GM23338 (cell line): ENCODE measurements around the gene RBM22. TPM values are rescaled to one million over a fixed set of nuclear protein-coding genes. Genes with fewer than 3 reads are reported as not detected.

ENCODE experiments used
- ATAC-seq: fragments of 200-7000 bp; cut with Tn5 transposase; 3 replicates; pipeline ENCODE4 v1.9.1; 2020
- DNase-seq: peaks from one replicate; pipeline ENCODE4 v3.0.0-alpha.2; 2015; ENCODE audit warnings: low spot score
- H2AFZ ChIP-seq: fragments of 200-600 bp; sonication (generic); 2 replicates; pipeline ENCODE4 v1.8.0; 2016; ENCODE audit warnings: antibody characterized with exemption, mild to moderate bottlenecking, moderate library complexity
- H3F3A ChIP-seq: fragments of 200-600 bp; sonication (generic); replicated peaks from 2 replicates; pipeline ENCODE4 v1.8.0; 2017; ENCODE audit warnings: antibody characterized with exemption, mixed run types, low read depth
- H3K27ac ChIP-seq: fragments of 200-600 bp; sonication (generic); 2 replicates; pipeline ENCODE4 v1.6.1; 2016; ENCODE audit warnings: low read depth
- H3K27me3 ChIP-seq: fragments of 200-600 bp; sonication (generic); 2 replicates; pipeline ENCODE4 v1.8.0; 2016; ENCODE audit warnings: mild to moderate bottlenecking, mixed run types, moderate library complexity; ENCODE audit not compliant: insufficient read depth
- H3K36me3 ChIP-seq: fragments of 200-600 bp; sonication (generic); 2 replicates; pipeline ENCODE4 v1.8.0; 2016; ENCODE audit warnings: mild to moderate bottlenecking; ENCODE audit not compliant: insufficient read depth
- H3K4me1 ChIP-seq: fragments of 200-600 bp; sonication (generic); 2 replicates; pipeline ENCODE4 v1.8.0; 2016; ENCODE audit warnings: mild to moderate bottlenecking, moderate library complexity; ENCODE audit not compliant: insufficient read depth
- H3K4me2 ChIP-seq: fragments of 200-600 bp; sonication (generic); 2 replicates; pipeline ENCODE4 v1.7.1; 2017; ENCODE audit warnings: mixed run types
- H3K4me3 ChIP-seq: fragments of 200-600 bp; sonication (generic); 2 replicates; pipeline ENCODE4 v1.6.1; 2016; ENCODE audit warnings: mixed run types
- H3K79me2 ChIP-seq: fragments of 200-600 bp; sonication (generic); replicated peaks from 2 replicates; pipeline ENCODE4 v1.8.0; 2017; ENCODE audit warnings: mild to moderate bottlenecking; ENCODE audit not compliant: insufficient read depth
- H3K9me2 ChIP-seq: fragments of 200-600 bp; sonication (generic); 2 replicates; pipeline ENCODE4 v1.8.0; 2017; ENCODE audit not compliant: insufficient read depth
- H4K20me1 ChIP-seq: fragments of 200-600 bp; sonication (generic); replicated peaks from 2 replicates; pipeline ENCODE4 v1.8.0; 2017; ENCODE audit warnings: mild to moderate bottlenecking; ENCODE audit not compliant: insufficient read depth
- H3K27ac Mint-ChIP-seq: 2 replicates; pipeline ENCODE4 v1.8.0; 2020; ENCODE audit warnings: inconsistent platforms, mild to moderate bottlenecking, moderate library complexity, mixed read lengths
- H3K27me3 Mint-ChIP-seq: 3 replicates; pipeline ENCODE4 v1.8.0; 2022; ENCODE audit warnings: low read depth, mild to moderate bottlenecking, moderate library complexity, mixed read lengths, inconsistent platforms; ENCODE audit not compliant: insufficient read depth, poor library complexity
- H3K36me3 Mint-ChIP-seq: 3 replicates; pipeline ENCODE4 v1.8.0; 2021; ENCODE audit warnings: low read depth, mild to moderate bottlenecking, inconsistent platforms, moderate library complexity, mixed read lengths
- H3K4me1 Mint-ChIP-seq: 3 replicates; pipeline ENCODE4 v1.8.0; 2020; ENCODE audit warnings: mild to moderate bottlenecking, inconsistent platforms, mixed read lengths
- H3K4me3 Mint-ChIP-seq: 3 replicates; pipeline ENCODE4 v1.8.0; 2021; ENCODE audit warnings: moderate library complexity, mild to moderate bottlenecking, inconsistent platforms, mixed read lengths
- H3K9me3 Mint-ChIP-seq: 3 replicates; pipeline ENCODE4 v1.8.0; 2020; ENCODE audit warnings: moderate library complexity, mild to moderate bottlenecking, inconsistent platforms, mixed read lengths
- EZH2 ChIP-seq: fragments of 200-600 bp; sonication (generic); IDR thresholded peaks from one replicate; pipeline ENCODE4 v1.8.0; 2017; ENCODE audit warnings: antibody characterized with exemption, mild to moderate bottlenecking, low read depth; ENCODE audit not compliant: unreplicated experiment
- JUNB ChIP-seq: IDR thresholded peaks from one replicate; pipeline ENCODE4 v1.6.1; 2016; ENCODE audit warnings: antibody characterized with exemption; ENCODE audit not compliant: unreplicated experiment
- POLR2AphosphoS5 ChIP-seq: IDR thresholded peaks from 2 replicates; pipeline ENCODE4 v1.6.1; 2016; ENCODE audit warnings: antibody characterized with exemption, low read depth
- STAT1 ChIP-seq: IDR thresholded peaks from one replicate; pipeline ENCODE4 v1.6.1; 2016; ENCODE audit warnings: antibody characterized with exemption; ENCODE audit not compliant: unreplicated experiment
- ZNF114 ChIP-seq: fragments of 250-450 bp; sonication (Bioruptor Pico); IDR thresholded peaks from 2 replicates; pipeline ENCODE4 v1.5.0; 2020; ENCODE audit warnings: mild to moderate bottlenecking, moderate library complexity
- ZNF331 ChIP-seq: fragments of 250-450 bp; sonication (Bioruptor Pico); IDR thresholded peaks from 2 replicates; pipeline ENCODE4 v1.5.0; 2020; ENCODE audit warnings: low read depth, mild to moderate bottlenecking, moderate library complexity
- polyA plus RNA-seq: library from polyadenylated mRNA; unstranded; fragments of >200 nt; fragmentation: Nextera tagmentation; extraction: Ambion mirVana; gene quantifications from 2 replicates; pipeline ENCODE4 v1.2.1, GENCODE V29; 2016
- total RNA-seq: library from RNA; depleted of rRNA; stranded (reverse); fragments of >200 nt; shearing (Covaris generic); gene quantifications from 2 replicates; pipeline ENCODE4 v1.2.3, GENCODE V29; 2014
- TF ChIP-seq, protein P1 (sequence below), 2 experiments: fragments of 200-600 bp in 1 of 2; sonication (generic) in 1 of 2; conservative IDR thresholded peaks; 2 replicates each; pipeline versions ENCODE4 v1.5.1 to v1.6.1; 2016 to 2017; ENCODE audit warnings: antibody characterized with exemption in 2 of 2, low read depth in 2 of 2, mild to moderate bottlenecking in 2 of 2, moderate library complexity in 1 of 2
- TF ChIP-seq, protein P2 (sequence below): fragments of 250-450 bp; sonication (Bioruptor Pico); IDR thresholded peaks from 2 replicates; pipeline ENCODE4 v1.5.0; 2020; ENCODE audit warnings: mild to moderate bottlenecking, moderate library complexity
- TF ChIP-seq, protein P3 (sequence below): IDR thresholded peaks from one replicate; pipeline ENCODE4 v1.6.1; 2018; ENCODE audit warnings: antibody characterized with exemption; ENCODE audit not compliant: unreplicated experiment

The RBM22 gene
- total and polyA plus RNA-seq, 2 experiments from 2014 or later = 23.4 to 32.3 TPM

DNA sequence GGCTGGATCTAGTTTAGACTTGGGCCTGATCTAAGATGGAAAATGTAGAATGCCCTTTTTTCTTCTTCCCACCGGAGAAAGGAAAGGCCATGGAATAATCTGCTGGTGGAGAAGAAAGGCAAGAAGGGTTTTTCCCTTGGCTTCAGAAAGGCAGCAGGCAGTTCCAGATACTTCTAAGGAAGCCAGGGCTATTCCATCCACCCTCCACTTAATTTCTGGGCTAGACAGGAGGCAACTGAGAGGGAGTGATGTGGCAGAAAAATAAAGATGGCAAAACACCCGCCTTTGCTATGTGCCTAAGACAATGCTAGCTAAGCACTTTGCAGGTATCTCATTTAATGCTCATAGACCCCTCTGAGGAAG, 29.9 kb downstream of the RBM22 start:
- peak overlapping the region; percentile 77 for H3K4me3 ChIP-seq

More for the DNA sequence above, 29.9 kb downstream of the RBM22 start:
- peaks cover 26% of the 10 kb centered on the region for H3F3A ChIP-seq
- peaks cover 27% of the 10 kb centered on the region for H3K4me1 ChIP-seq
- no peaks in the 10 kb centered on the region for H3K9me2 ChIP-seq
- peaks cover 19% of the 10 kb centered on the region for H3K79me2 ChIP-seq
- DNase-seq = no peak
- H3K27ac ChIP-seq = peak overlapping the region; percentile 95
- Mint-ChIP-seq H3K36me3 (peaks cover 35% of the 10 kb centered on the region), H3K27me3 (peaks cover 2% of the 10 kb centered on the region), H3K4me3 (peak overlapping the region; percentile 91), H3K4me1 (peaks cover 35% of the 10 kb centered on the region), H3K9me3 (peaks cover 4% of the 10 kb centered on the region; the same call in 1 of the 3 replicates), H3K27ac (peak overlapping the region; percentile 89)
- TF ChIP-seq, protein P1, sequence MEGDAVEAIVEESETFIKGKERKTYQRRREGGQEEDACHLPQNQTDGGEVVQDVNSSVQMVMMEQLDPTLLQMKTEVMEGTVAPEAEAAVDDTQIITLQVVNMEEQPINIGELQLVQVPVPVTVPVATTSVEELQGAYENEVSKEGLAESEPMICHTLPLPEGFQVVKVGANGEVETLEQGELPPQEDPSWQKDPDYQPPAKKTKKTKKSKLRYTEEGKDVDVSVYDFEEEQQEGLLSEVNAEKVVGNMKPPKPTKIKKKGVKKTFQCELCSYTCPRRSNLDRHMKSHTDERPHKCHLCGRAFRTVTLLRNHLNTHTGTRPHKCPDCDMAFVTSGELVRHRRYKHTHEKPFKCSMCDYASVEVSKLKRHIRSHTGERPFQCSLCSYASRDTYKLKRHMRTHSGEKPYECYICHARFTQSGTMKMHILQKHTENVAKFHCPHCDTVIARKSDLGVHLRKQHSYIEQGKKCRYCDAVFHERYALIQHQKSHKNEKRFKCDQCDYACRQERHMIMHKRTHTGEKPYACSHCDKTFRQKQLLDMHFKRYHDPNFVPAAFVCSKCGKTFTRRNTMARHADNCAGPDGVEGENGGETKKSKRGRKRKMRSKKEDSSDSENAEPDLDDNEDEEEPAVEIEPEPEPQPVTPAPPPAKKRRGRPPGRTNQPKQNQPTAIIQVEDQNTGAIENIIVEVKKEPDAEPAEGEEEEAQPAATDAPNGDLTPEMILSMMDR (conservative IDR thresholded peaks at IDR 0.05; ENCODE audit: low read depth in 2 of 2) = no peak
- TF ChIP-seq, protein P2, sequence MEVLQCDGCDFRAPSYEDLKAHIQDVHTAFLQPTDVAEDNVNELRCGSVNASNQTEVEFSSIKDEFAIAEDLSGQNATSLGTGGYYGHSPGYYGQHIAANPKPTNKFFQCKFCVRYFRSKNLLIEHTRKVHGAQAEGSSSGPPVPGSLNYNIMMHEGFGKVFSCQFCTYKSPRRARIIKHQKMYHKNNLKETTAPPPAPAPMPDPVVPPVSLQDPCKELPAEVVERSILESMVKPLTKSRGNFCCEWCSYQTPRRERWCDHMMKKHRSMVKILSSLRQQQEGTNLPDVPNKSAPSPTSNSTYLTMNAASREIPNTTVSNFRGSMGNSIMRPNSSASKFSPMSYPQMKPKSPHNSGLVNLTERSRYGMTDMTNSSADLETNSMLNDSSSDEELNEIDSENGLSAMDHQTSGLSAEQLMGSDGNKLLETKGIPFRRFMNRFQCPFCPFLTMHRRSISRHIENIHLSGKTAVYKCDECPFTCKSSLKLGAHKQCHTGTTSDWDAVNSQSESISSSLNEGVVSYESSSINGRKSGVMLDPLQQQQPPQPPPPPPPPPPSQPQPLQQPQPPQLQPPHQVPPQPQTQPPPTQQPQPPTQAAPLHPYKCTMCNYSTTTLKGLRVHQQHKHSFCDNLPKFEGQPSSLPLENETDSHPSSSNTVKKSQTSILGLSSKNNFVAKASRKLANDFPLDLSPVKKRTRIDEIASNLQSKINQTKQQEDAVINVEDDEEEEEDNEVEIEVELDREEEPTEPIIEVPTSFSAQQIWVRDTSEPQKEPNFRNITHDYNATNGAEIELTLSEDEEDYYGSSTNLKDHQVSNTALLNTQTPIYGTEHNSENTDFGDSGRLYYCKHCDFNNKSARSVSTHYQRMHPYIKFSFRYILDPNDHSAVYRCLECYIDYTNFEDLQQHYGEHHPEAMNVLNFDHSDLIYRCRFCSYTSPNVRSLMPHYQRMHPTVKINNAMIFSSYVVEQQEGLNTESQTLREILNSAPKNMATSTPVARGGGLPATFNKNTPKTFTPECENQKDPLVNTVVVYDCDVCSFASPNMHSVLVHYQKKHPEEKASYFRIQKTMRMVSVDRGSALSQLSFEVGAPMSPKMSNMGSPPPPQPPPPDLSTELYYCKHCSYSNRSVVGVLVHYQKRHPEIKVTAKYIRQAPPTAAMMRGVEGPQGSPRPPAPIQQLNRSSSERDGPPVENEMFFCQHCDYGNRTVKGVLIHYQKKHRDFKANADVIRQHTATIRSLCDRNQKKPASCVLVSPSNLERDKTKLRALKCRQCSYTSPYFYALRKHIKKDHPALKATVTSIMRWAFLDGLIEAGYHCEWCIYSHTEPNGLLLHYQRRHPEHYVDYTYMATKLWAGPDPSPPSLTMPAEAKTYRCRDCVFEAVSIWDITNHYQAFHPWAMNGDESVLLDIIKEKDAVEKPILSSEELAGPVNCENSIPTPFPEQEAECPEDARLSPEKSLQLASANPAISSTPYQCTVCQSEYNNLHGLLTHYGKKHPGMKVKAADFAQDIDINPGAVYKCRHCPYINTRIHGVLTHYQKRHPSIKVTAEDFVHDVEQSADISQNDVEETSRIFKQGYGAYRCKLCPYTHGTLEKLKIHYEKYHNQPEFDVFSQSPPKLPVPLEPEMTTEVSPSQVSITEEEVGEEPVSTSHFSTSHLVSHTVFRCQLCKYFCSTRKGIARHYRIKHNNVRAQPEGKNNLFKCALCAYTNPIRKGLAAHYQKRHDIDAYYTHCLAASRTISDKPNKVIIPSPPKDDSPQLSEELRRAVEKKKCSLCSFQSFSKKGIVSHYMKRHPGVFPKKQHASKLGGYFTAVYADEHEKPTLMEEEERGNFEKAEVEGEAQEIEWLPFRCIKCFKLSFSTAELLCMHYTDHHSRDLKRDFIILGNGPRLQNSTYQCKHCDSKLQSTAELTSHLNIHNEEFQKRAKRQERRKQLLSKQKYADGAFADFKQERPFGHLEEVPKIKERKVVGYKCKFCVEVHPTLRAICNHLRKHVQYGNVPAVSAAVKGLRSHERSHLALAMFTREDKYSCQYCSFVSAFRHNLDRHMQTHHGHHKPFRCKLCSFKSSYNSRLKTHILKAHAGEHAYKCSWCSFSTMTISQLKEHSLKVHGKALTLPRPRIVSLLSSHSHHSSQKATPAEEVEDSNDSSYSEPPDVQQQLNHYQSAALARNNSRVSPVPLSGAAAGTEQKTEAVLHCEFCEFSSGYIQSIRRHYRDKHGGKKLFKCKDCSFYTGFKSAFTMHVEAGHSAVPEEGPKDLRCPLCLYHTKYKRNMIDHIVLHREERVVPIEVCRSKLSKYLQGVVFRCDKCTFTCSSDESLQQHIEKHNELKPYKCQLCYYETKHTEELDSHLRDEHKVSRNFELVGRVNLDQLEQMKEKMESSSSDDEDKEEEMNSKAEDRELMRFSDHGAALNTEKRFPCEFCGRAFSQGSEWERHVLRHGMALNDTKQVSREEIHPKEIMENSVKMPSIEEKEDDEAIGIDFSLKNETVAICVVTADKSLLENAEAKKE = no peak
- TF ChIP-seq EZH2 (no peak), ZNF114 (CRISPR knock-in tag) (no peak), STAT1 (no peak), POLR2AphosphoS5 (no peak), ZNF331 (CRISPR knock-in tag) (no peak), JUNB (no peak)
- TF ChIP-seq, protein P3, sequence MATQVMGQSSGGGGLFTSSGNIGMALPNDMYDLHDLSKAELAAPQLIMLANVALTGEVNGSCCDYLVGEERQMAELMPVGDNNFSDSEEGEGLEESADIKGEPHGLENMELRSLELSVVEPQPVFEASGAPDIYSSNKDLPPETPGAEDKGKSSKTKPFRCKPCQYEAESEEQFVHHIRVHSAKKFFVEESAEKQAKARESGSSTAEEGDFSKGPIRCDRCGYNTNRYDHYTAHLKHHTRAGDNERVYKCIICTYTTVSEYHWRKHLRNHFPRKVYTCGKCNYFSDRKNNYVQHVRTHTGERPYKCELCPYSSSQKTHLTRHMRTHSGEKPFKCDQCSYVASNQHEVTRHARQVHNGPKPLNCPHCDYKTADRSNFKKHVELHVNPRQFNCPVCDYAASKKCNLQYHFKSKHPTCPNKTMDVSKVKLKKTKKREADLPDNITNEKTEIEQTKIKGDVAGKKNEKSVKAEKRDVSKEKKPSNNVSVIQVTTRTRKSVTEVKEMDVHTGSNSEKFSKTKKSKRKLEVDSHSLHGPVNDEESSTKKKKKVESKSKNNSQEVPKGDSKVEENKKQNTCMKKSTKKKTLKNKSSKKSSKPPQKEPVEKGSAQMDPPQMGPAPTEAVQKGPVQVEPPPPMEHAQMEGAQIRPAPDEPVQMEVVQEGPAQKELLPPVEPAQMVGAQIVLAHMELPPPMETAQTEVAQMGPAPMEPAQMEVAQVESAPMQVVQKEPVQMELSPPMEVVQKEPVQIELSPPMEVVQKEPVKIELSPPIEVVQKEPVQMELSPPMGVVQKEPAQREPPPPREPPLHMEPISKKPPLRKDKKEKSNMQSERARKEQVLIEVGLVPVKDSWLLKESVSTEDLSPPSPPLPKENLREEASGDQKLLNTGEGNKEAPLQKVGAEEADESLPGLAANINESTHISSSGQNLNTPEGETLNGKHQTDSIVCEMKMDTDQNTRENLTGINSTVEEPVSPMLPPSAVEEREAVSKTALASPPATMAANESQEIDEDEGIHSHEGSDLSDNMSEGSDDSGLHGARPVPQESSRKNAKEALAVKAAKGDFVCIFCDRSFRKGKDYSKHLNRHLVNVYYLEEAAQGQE = no peak
- H2AFZ ChIP-seq = peak overlapping the region; percentile 83
- H3K27me3 ChIP-seq = no peaks in the 10 kb centered on the region
- ATAC-seq = no peak
- H3K36me3 ChIP-seq = no peaks in the 10 kb centered on the region; the same call in 1 of the 2 replicates
- H4K20me1 ChIP-seq = no peaks in the 10 kb centered on the region
- H3K4me2 ChIP-seq = peak overlapping the region; percentile 96
